SU-DHL-6 (cell line): Measurements from ENCODE around the gene AUH.

Source experiments
- H2AFZ ChIP-seq: fragments of 200-600 bp; sonication (generic); 2 replicates; pipeline ENCODE4 v1.6.1; 2014; ENCODE audit warnings: low read depth, mild to moderate bottlenecking, moderate library complexity, mixed read lengths, antibody characterized with exemption, low read length; ENCODE audit not compliant: severe bottlenecking
- H3F3A ChIP-seq: fragments of 200-600 bp; shearing (Covaris generic); 2 replicates; pipeline ENCODE4 v1.6.0; 2016; ENCODE audit warnings: antibody characterized with exemption, mild to moderate bottlenecking; ENCODE audit not compliant: insufficient read depth
- H3K27ac ChIP-seq: fragments of 200-600 bp; sonication (generic); 2 replicates; pipeline ENCODE4 v1.5.1; 2016; ENCODE audit warnings: low read depth, mild to moderate bottlenecking, low read length, moderate library complexity, mixed read lengths
- H3K27me3 ChIP-seq: fragments of 200-600 bp; sonication (generic), shearing (Covaris generic); 2 replicates; pipeline ENCODE4 v1.6.0; 2014; ENCODE audit warnings: mild to moderate bottlenecking, low read length
- H3K36me3 ChIP-seq: fragments of 200-600 bp; sonication (generic); 2 replicates; pipeline ENCODE4 v1.6.1; 2014; ENCODE audit warnings: mild to moderate bottlenecking, low read length, mixed read lengths
- H3K4me2 ChIP-seq: fragments of 300-600, 200-600 bp; shearing (Covaris generic), sonication (generic); 2 replicates; pipeline ENCODE4 v1.6.0; 2014; ENCODE audit warnings: low read length, low read depth, mild to moderate bottlenecking; ENCODE audit not compliant: poor library complexity, severe bottlenecking
- H3K4me3 ChIP-seq: fragments of 200-600 bp; sonication (generic); 2 replicates; pipeline ENCODE4 v1.5.1; 2014; ENCODE audit warnings: antibody characterized with exemption, low read length, mild to moderate bottlenecking, mixed read lengths; ENCODE audit not compliant: insufficient read depth, poor library complexity, severe bottlenecking
- H3K79me2 ChIP-seq: fragments of 200-600 bp; sonication (generic); 2 replicates; pipeline ENCODE4 v1.6.1; 2014; ENCODE audit warnings: mild to moderate bottlenecking, low read length, moderate library complexity; ENCODE audit not compliant: insufficient read depth
- H3K9ac ChIP-seq: fragments of 200-600 bp; sonication (generic); 2 replicates; pipeline ENCODE4 v1.7.0; 2014; ENCODE audit warnings: mild to moderate bottlenecking, low read length
- H3K9me2 ChIP-seq: fragments of 200-600 bp; sonication (generic); replicated peaks from 2 replicates; pipeline ENCODE4 v1.6.1; 2014; ENCODE audit warnings: low read length; ENCODE audit not compliant: insufficient read depth
- H3K9me3 ChIP-seq: fragments of 200-600 bp; sonication (generic); 2 replicates; pipeline ENCODE4 v1.6.1; 2014; ENCODE audit warnings: low read length, mixed read lengths; ENCODE audit not compliant: insufficient read depth
- H4K20me1 ChIP-seq: fragments of 200-600 bp; sonication (generic); 2 replicates; pipeline ENCODE4 v1.6.1; 2014; ENCODE audit warnings: low read depth, mild to moderate bottlenecking, antibody characterized with exemption, low read length, moderate library complexity, mixed read lengths
- CTCF ChIP-seq: fragments of 200-600 bp; sonication (generic); IDR thresholded peaks from one replicate; pipeline ENCODE4 v1.5.1; 2017; ENCODE audit warnings: antibody characterized with exemption, mild to moderate bottlenecking, low read length, moderate library complexity; ENCODE audit not compliant: insufficient read depth, poor library complexity, severe bottlenecking
- EZH2phosphoT487 ChIP-seq: fragments of 200-600 bp; sonication (generic), shearing (Covaris generic); conservative IDR thresholded peaks from 2 replicates; pipeline ENCODE4 v1.6.1; 2018; ENCODE audit warnings: mild to moderate bottlenecking, antibody characterized with exemption, low read length, moderate library complexity, mixed read lengths

Gene AUH

GRCh38 chr9:91217388-91217787 lies 144.3 kb downstream of the AUH start:
- H3K27ac ChIP-seq, result no peak overlapping the region
- peaks cover 3% of the 10 kb centered on the region; the same call in 1 of the 2 replicates for H4K20me1 ChIP-seq
- no peaks in the 10 kb centered on the region for H3K9me2 ChIP-seq
- no peak overlapping the region for H3K4me3 ChIP-seq
- no peak overlapping the region for H2AFZ ChIP-seq
- H3K9me3 ChIP-seq, result no peaks in the 10 kb centered on the region
- no peaks in the 10 kb centered on the region for H3F3A ChIP-seq
- no peaks in the 10 kb centered on the region for H3K27me3 ChIP-seq
- H3K36me3 ChIP-seq, result no peaks in the 10 kb centered on the region
- no peak overlapping the region for H3K9ac ChIP-seq
- no peak for TF ChIP-seq CTCF
- no peak for TF ChIP-seq EZH2phosphoT487
- H3K4me2 ChIP-seq, result no peak overlapping the region
- H3K79me2 ChIP-seq, result no peaks in the 10 kb centered on the region

- no peaks in the 10 kb centered on the region for H3K9me3 ChIP-seq
- no peaks in the 10 kb centered on the region for H3K9me2 ChIP-seq
- no peak overlapping the region for H3K4me2 ChIP-seq
- no peaks in the 10 kb centered on the region for H3K36me3 ChIP-seq
- H3F3A ChIP-seq, result no peaks in the 10 kb centered on the region
- H3K79me2 ChIP-seq, result no peaks in the 10 kb centered on the region
- no peak overlapping the region for H3K4me3 ChIP-seq
- no peaks in the 10 kb centered on the region for H4K20me1 ChIP-seq
- no peak overlapping the region for H3K9ac ChIP-seq
- H2AFZ ChIP-seq, result no peak overlapping the region
- no peak overlapping the region for H3K27ac ChIP-seq
- H3K27me3 ChIP-seq, result no peaks in the 10 kb centered on the region
- TF ChIP-seq CTCF (no peak), EZH2phosphoT487 (no peak)
Observed at GRCh38 chr9:91214867-91215266, 146.9 kb downstream of the AUH start.

GRCh38 chr9:91214086-91214485 lies 147.6 kb downstream of the AUH start:
- Histone ChIP-seq H3K9me2 (no peaks in the 10 kb centered on the region), H4K20me1 (no peaks in the 10 kb centered on the region), H3K79me2 (no peaks in the 10 kb centered on the region), H3K9me3 (no peaks in the 10 kb centered on the region), H3K9ac (no peak overlapping the region), H2AFZ (no peak overlapping the region), H3F3A (no peaks in the 10 kb centered on the region), H3K4me2 (no peak overlapping the region), H3K4me3 (no peak overlapping the region), H3K36me3 (no peaks in the 10 kb centered on the region), H3K27ac (no peak overlapping the region), H3K27me3 (no peaks in the 10 kb centered on the region)
- no peak for TF ChIP-seq CTCF
- TF ChIP-seq EZH2phosphoT487, result no peak
